22Rv1 (cell line): Measurements from ENCODE around the gene YPEL1.
"Not testable (repeated sequence)": the region's sequence is repeated elsewhere in the genome, so short reads cannot be mapped to it uniquely, and the experiment has no call there.

Source experiments
- H3K27ac ChIP-seq: fragments of 450-650 bp; 2 replicates; pipeline ENCODE4 v1.5.1; 2017
- CTCF ChIP-seq: fragments of 450-650 bp; IDR thresholded peaks from 2 replicates; pipeline ENCODE4 v1.5.1; 2017; ENCODE audit warnings: mild to moderate bottlenecking
- ZFX ChIP-seq: fragments of 450-650 bp; IDR thresholded peaks from 2 replicates; pipeline ENCODE4 v1.6.1; 2017; ENCODE audit warnings: antibody characterized with exemption, borderline replicate concordance

YPEL1 gene

GRCh38 chr22:21679383-21679782 lies 56.2 kb downstream of the YPEL1 start:
- no peak overlapping the region for H3K27ac ChIP-seq
- TF ChIP-seq ZFX (no peak), CTCF (no peak)

GRCh38 chr22:21678842-21679241 lies 56.8 kb downstream of the YPEL1 start:
- not testable (repeated sequence) for H3K27ac ChIP-seq

- H3K27ac ChIP-seq = no peak overlapping the region
- TF ChIP-seq CTCF (no peak), ZFX (no peak)
Measured at GRCh38 chr22:21677606-21678443, 57.8 kb downstream of the YPEL1 start.

GRCh38 chr22:21674638-21675245 lies 60.9 kb downstream of the YPEL1 start:
- H3K27ac ChIP-seq = no peak overlapping the region
- no peak for TF ChIP-seq CTCF
- TF ChIP-seq ZFX = no peak

GRCh38 chr22:21673534-21674321 lies 61.9 kb downstream of the YPEL1 start:
- H3K27ac ChIP-seq = no peak overlapping the region
- TF ChIP-seq CTCF (no peak), ZFX (no peak)

GRCh38 chr22:21672107-21672629 lies 63.4 kb downstream of the YPEL1 start:
- TF ChIP-seq ZFX = no peak
- TF ChIP-seq CTCF = no peak
- no peak overlapping the region for H3K27ac ChIP-seq

GRCh38 chr22:21669026-21669425 lies 66.6 kb downstream of the YPEL1 start:
- peak overlapping the region; percentile 61 for H3K27ac ChIP-seq

More at GRCh38 chr22:21669026-21669425, 66.6 kb downstream of the YPEL1 start:
- TF ChIP-seq CTCF = no peak
- TF ChIP-seq ZFX = no peak
